MM.1S (cell line): ENCODE results near the gene RDH5.

Experiments
- EZH2 ChIP-seq: fragments of 300-600 bp; sonication (generic); optimal IDR thresholded peaks from 2 replicates; pipeline ENCODE3; 2017; ENCODE audit warnings: low read depth, mild to moderate bottlenecking, antibody characterized with exemption, low read length, mixed read lengths
- EZH2phosphoT487 ChIP-seq: fragments of 300-600 bp; sonication (generic); IDR thresholded peaks from 2 replicates; pipeline ENCODE4 v1.6.1; 2018; ENCODE audit warnings: antibody characterized with exemption, low read length
- TF ChIP-seq, protein P1 (sequence below): fragments of 300-600 bp; sonication (generic); IDR thresholded peaks from 2 replicates; pipeline ENCODE4 v1.5.1; 2016; ENCODE audit warnings: antibody characterized with exemption, low read length, mixed read lengths

- TF ChIP-seq, protein P1, sequence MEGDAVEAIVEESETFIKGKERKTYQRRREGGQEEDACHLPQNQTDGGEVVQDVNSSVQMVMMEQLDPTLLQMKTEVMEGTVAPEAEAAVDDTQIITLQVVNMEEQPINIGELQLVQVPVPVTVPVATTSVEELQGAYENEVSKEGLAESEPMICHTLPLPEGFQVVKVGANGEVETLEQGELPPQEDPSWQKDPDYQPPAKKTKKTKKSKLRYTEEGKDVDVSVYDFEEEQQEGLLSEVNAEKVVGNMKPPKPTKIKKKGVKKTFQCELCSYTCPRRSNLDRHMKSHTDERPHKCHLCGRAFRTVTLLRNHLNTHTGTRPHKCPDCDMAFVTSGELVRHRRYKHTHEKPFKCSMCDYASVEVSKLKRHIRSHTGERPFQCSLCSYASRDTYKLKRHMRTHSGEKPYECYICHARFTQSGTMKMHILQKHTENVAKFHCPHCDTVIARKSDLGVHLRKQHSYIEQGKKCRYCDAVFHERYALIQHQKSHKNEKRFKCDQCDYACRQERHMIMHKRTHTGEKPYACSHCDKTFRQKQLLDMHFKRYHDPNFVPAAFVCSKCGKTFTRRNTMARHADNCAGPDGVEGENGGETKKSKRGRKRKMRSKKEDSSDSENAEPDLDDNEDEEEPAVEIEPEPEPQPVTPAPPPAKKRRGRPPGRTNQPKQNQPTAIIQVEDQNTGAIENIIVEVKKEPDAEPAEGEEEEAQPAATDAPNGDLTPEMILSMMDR, result no peak
- TF ChIP-seq EZH2phosphoT487 (no peak), EZH2 (no peak)
Measured at GRCh38 chr12:55699471-55700055, 20.6 kb upstream of the RDH5 start.
